ENCODE results near the gene CFAP161. TPM values are rescaled to one million over a fixed set of nuclear protein-coding genes. Genes with fewer than 3 reads are reported as not detected.

CFAP161 gene
- total RNA-seq, 3 donors from 2014 or later (not counting 1 experiment from before 2014, with no cell fraction given), result 0.53 to 1.3 TPM; not detected in 1

DNA sequence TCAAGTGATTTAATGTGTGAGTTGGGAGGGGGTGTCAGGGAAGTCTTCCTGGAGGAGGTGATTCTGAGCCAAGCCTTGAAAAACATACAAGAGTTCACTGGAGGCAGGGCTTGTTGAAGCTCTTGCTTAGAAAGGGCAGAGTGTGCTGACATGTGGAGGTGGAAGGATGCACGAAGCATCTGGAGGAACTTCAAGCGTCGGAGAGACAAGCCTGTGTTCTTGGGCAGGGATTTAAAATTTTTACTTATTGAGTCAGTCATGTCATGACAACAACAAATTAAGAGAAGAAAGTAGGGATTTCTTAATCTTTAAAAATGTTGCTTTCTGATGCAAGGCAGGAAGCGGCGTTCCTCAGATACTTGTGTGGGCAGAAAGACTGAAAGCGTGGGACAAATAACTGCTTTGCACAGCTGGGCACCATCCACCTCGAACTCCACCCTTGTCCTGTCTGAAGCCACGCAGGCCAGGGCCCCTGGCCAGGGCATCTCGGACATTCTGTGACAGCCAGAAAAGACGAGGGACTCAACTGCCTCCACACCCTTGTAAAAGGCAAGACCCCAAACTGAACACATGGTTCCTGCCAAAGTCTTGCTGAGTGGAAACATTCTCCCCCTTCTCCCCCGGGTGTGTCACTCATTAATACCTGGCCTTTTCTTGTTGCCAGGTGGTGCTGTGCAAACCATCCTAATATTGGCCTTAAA, 55.7 kb downstream of the CFAP161 start:
- ATAC-seq, result no peak
- Histone ChIP-seq H3K27me3 (ENCODE audit: control insufficient read depth, insufficient read depth, low read length) (no peaks in the 10 kb centered on the region), H3K9me3 (ENCODE audit: control insufficient read depth, insufficient read depth, low read length) (no peaks in the 10 kb centered on the region), H3K4me1 (ENCODE audit: control insufficient read depth, insufficient read depth, low read length) (peaks cover under 1% of the 10 kb centered on the region), H3K4me3 (ENCODE audit: low read length) (no peak overlapping the region), H3K36me3 (ENCODE audit: control insufficient read depth, insufficient read depth, low read length) (no peaks in the 10 kb centered on the region), H3K27ac (ENCODE audit: low read length) (no peak overlapping the region)
- Mint-ChIP-seq H3K4me3 (no peak overlapping the region), H3K27me3 (ENCODE audit: low read depth in 2 of 2) (peaks cover 3 to 9% of the 10 kb centered on the region in 2 donors), H3K36me3 (no peaks in the 10 kb centered on the region), H3K27ac (no peak overlapping the region), H3K9me3 (no peaks in the 10 kb centered on the region), H3K4me1 (peaks cover 2% of the 10 kb centered on the region in 2 donors)
- TF ChIP-seq, protein P1, sequence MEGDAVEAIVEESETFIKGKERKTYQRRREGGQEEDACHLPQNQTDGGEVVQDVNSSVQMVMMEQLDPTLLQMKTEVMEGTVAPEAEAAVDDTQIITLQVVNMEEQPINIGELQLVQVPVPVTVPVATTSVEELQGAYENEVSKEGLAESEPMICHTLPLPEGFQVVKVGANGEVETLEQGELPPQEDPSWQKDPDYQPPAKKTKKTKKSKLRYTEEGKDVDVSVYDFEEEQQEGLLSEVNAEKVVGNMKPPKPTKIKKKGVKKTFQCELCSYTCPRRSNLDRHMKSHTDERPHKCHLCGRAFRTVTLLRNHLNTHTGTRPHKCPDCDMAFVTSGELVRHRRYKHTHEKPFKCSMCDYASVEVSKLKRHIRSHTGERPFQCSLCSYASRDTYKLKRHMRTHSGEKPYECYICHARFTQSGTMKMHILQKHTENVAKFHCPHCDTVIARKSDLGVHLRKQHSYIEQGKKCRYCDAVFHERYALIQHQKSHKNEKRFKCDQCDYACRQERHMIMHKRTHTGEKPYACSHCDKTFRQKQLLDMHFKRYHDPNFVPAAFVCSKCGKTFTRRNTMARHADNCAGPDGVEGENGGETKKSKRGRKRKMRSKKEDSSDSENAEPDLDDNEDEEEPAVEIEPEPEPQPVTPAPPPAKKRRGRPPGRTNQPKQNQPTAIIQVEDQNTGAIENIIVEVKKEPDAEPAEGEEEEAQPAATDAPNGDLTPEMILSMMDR (IDR thresholded peaks at IDR 0.05), result no peak
- 84% methylated on average over 11 of the region's 11 CpGs for WGBS (ENCODE audit: insufficient coverage)
- DNase-seq, result no peak
- intact Hi-C loops (cut with micrococcal nuclease), result no loop called here

DNA sequence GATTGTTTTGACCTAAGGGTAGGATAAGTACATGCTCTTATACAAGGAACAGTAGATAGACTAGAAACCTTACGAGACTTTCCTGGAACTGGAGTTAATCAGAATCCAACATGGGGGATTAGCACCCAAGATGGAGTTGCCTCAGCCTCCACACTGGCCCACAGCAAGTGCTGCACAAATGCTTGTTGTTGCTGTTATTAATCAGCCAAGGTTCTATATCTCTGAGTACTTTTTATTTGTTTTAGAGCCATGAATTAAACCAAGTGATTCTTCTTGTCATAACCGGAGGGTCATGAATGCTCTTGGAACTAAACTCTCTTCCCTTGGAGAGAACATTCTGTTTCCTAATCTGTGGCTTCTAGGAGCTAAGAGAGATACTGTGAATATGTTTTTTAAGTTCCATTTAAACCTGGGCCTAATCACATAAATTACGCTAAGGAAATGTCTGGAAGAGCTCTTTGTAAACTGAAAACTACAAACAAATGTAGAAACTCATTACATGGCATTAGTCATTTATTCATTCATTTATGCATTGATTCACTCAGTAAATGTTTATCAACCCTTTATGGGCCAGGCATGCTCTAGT, 56.9 kb downstream of the CFAP161 start:
- peaks cover 6% of the 10 kb centered on the region for H3K4me1 ChIP-seq (ENCODE audit: control insufficient read depth, insufficient read depth, low read length)
- peaks cover 0 to 9% of the 10 kb centered on the region in 2 donors for H3K27me3 Mint-ChIP-seq (ENCODE audit: low read depth in 2 of 2)
- intact Hi-C loops (cut with micrococcal nuclease), result no loop called here

DNA sequence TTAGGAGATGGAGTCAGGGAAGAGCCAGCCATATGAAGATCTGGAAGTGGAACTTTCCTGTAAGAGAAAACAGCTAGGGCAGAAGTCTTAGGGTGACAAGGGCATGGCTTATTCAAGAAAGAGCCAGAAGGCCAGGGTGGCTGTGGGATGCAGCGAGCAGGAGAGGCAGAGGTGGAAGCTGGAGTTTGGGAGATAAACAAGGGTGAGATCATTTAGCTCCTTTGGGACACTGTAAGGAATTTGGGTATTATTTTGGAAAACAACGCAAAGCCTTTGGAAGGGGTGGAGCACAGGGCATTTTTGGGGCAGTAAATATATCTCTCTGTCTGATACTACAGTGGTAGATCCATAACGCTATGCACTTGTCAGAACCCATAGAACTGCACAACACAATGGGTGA, 57.6 kb downstream of the CFAP161 start:
- DNase-seq (no peak), ATAC-seq (no peak)
- Histone ChIP-seq H3K9me3 (ENCODE audit: control insufficient read depth, insufficient read depth, low read length) (no peaks in the 10 kb centered on the region), H3K4me1 (ENCODE audit: control insufficient read depth, insufficient read depth, low read length) (peaks cover 6% of the 10 kb centered on the region), H3K4me3 (ENCODE audit: low read length) (no peak overlapping the region), H3K27ac (ENCODE audit: low read length) (no peak overlapping the region), H3K36me3 (ENCODE audit: control insufficient read depth, insufficient read depth, low read length) (no peaks in the 10 kb centered on the region), H3K27me3 (ENCODE audit: control insufficient read depth, insufficient read depth, low read length) (no peaks in the 10 kb centered on the region)
- 96% methylated on average over 3 of the region's 3 CpGs for WGBS (ENCODE audit: insufficient coverage)
- Mint-ChIP-seq H3K9me3 (no peaks in the 10 kb centered on the region), H3K4me1 (peaks cover 12 to 13% of the 10 kb centered on the region in 2 donors), H3K27ac (no peak overlapping the region), H3K36me3 (no peaks in the 10 kb centered on the region), H3K4me3 (no peak overlapping the region), H3K27me3 (ENCODE audit: low read depth in 2 of 2) (peaks cover 0 to 9% of the 10 kb centered on the region in 2 donors)
- TF ChIP-seq, protein P1 (IDR thresholded peaks at IDR 0.05), result no peak
- intact Hi-C loops (cut with micrococcal nuclease), result no loop called here

More for the DNA sequence above, 56.9 kb downstream of the CFAP161 start:
- Histone ChIP-seq H3K36me3 (ENCODE audit: control insufficient read depth, insufficient read depth, low read length) (no peaks in the 10 kb centered on the region), H3K27me3 (ENCODE audit: control insufficient read depth, insufficient read depth, low read length) (no peaks in the 10 kb centered on the region), H3K4me3 (ENCODE audit: low read length) (no peak overlapping the region), H3K27ac (ENCODE audit: low read length) (no peak overlapping the region), H3K9me3 (ENCODE audit: control insufficient read depth, insufficient read depth, low read length) (no peaks in the 10 kb centered on the region)
- TF ChIP-seq, protein P1 (IDR thresholded peaks at IDR 0.05), result no peak
- DNase-seq (no peak), ATAC-seq (no peak)
- H3K36me3 Mint-ChIP-seq, result no peaks in the 10 kb centered on the region
- H3K4me3 Mint-ChIP-seq, result no peak overlapping the region
- no peaks in the 10 kb centered on the region for H3K9me3 Mint-ChIP-seq
- H3K27ac Mint-ChIP-seq, result no peak overlapping the region
- 91% methylated on average over 3 of the region's 3 CpGs for WGBS (ENCODE audit: insufficient coverage)
- peaks cover 12 to 13% of the 10 kb centered on the region in 2 donors for H3K4me1 Mint-ChIP-seq
